A549 (cell line): Measurements from ENCODE around the gene COPS4.
"Not testable (repeated sequence)": the region's sequence is repeated elsewhere in the genome, so short reads cannot be mapped to it uniquely, and the experiment has no call there.

Source experiments
- CTCF ChIP-seq: fragments of >200 bp; sonication (Bioruptor Twin); formaldehyde crosslinking; IDR thresholded peaks from 3 replicates; pipeline ENCODE4 v1.5.1; 2016
- JUNB ChIP-seq: fragments of >200 bp; sonication (Bioruptor Twin); formaldehyde crosslinking; IDR thresholded peaks from 2 replicates; pipeline ENCODE4 v1.6.1; 2016
- MYC ChIP-seq: IDR thresholded peaks from 2 replicates; pipeline ENCODE4 v1.6.1; 2012; ENCODE audit warnings: mild to moderate bottlenecking, inconsistent platforms, low read length, improper control_type of control experiment, borderline replicate concordance
- POLR2A ChIP-seq: IDR thresholded peaks from 2 replicates; pipeline ENCODE4 v1.6.1; 2012; ENCODE audit warnings: mild to moderate bottlenecking, low read length
- RFX5 ChIP-seq: fragments of 450-650 bp; IDR thresholded peaks from 2 replicates; pipeline ENCODE4 v1.7.1; 2014; ENCODE audit warnings: antibody characterized with exemption, mild to moderate bottlenecking, moderate library complexity
- SMC3 ChIP-seq: fragments of >200 bp; sonication (Bioruptor Twin); formaldehyde crosslinking; IDR thresholded peaks from 3 replicates; pipeline ENCODE4 v1.6.1; 2018; ENCODE audit warnings: inconsistent platforms
- TP53 ChIP-seq: fragments of 250-450 bp; sonication (Bioruptor Pico); IDR thresholded peaks from 2 replicates; pipeline ENCODE4 v1.5.0; 2021; ENCODE audit warnings: mild to moderate bottlenecking, moderate library complexity

GRCh38 chr4:83003044-83003791, 31.8 kb upstream of the COPS4 start:
- TF ChIP-seq TP53, RFX5, POLR2A, SMC3, CTCF, MYC, JUNB: not testable (repeated sequence)
